GM12878 (cell line): ENCODE data around the gene CNTNAP2. TPM values are rescaled to one million over a fixed set of nuclear protein-coding genes. Genes with fewer than 3 reads are reported as not detected.

ENCODE experiments used
- ATAC-seq: fragments of 200-7000 bp; cut with Tn5 transposase; 3 replicates; pipeline ENCODE4 v1.9.1; 2020; ENCODE audit warnings: mild to moderate bottlenecking, moderate library complexity
- BruUV-seq: library from RNA; stranded (reverse); fragments of 400-500 nt; replicated peaks from 2 replicates; lab custom pipeline; 2021; lab: Mats Ljungman, UMichigan
- CTCF ChIA-PET: fragments of 300-600 bp; sonication (Branson Sonifier 250); formaldehyde crosslinking; extraction: SDS; loops from one replicate; lab custom pipeline; 2021; ENCODE audit warnings: inconsistent platforms; lab: Yijun Ruan, JAX
- POLR2A ChIA-PET: fragments of 350-600 bp; formaldehyde crosslinking; extraction: SDS; loops from one replicate; lab custom pipeline; 2021; ENCODE audit warnings: inconsistent platforms; lab: Charles Lee
- RAD21 ChIA-PET: fragments of 300-600 bp; sonication (Branson Sonifier 250); formaldehyde crosslinking; loops from one replicate; lab custom pipeline; 2023; ENCODE audit warnings: antibody characterized with exemption; ENCODE audit not compliant: unreplicated experiment; lab: Charles Lee
- SMC1A ChIA-PET: fragments of 300-600 bp; sonication (Branson Sonifier 250); formaldehyde crosslinking; loops from one replicate; lab custom pipeline; 2023; ENCODE audit not compliant: unreplicated experiment, uncharacterized antibody; lab: Charles Lee
- DNase-seq: peaks from one replicate; pipeline ENCODE4 v3.0.0-alpha.2; 2011; ENCODE audit warnings: low read depth, low spot score
- FAIRE-seq: peaks from 3 replicates; lab custom pipeline; 2011; peaks lifted over from hg19 to GRCh38; lab: Jason Lieb, UNC
- H2AFZ ChIP-seq: 2 replicates; pipeline ENCODE4 v1.6.0; 2011; ENCODE audit warnings: low read depth, low read length, control low read depth; ENCODE audit not compliant: control insufficient read depth
- H3K27ac ChIP-seq: 2 replicates; pipeline ENCODE4 v1.5.1; 2011; ENCODE audit warnings: control low read depth; ENCODE audit not compliant: control insufficient read depth, insufficient read depth
- H3K27me3 ChIP-seq, 2 experiments: replicated peaks in 1 of 2; 2 replicates each; pipeline versions ENCODE4 v1.6.0 to v1.6.1; 2011; ENCODE audit warnings: low read length in 1 of 2; ENCODE audit not compliant: control insufficient read depth in 2 of 2, insufficient read depth in 2 of 2
- H3K36me3 ChIP-seq, 2 experiments: 2 replicates each; pipeline ENCODE4 v1.5.1; 2011; ENCODE audit warnings: low read length in 1 of 2; ENCODE audit not compliant: control insufficient read depth in 2 of 2, insufficient read depth in 2 of 2
- H3K4me1 ChIP-seq: 2 replicates; pipeline ENCODE4 v1.6.1; 2011; ENCODE audit warnings: mild to moderate bottlenecking, low read length, moderate library complexity, mixed read lengths; ENCODE audit not compliant: control insufficient read depth, insufficient read depth
- H3K4me2 ChIP-seq: 2 replicates; pipeline ENCODE4 v1.6.0; 2011; ENCODE audit warnings: control low read depth; ENCODE audit not compliant: control insufficient read depth, insufficient read depth
- H3K4me3 ChIP-seq: fragments of 200-600 bp; sonication (generic); 2 replicates; pipeline ENCODE4 v1.5.1; 2016
- H3K79me2 ChIP-seq: 2 replicates; pipeline ENCODE4 v1.6.0; 2011; ENCODE audit warnings: low read length; ENCODE audit not compliant: control insufficient read depth, insufficient read depth
- H3K9ac ChIP-seq: 2 replicates; pipeline ENCODE4 v1.8.0; 2011; ENCODE audit warnings: low read length, control low read depth, mixed read lengths; ENCODE audit not compliant: control insufficient read depth, insufficient read depth
- H3K9me3 ChIP-seq: replicated peaks from 3 replicates; pipeline ENCODE4 v1.5.1; 2011; ENCODE audit warnings: mild to moderate bottlenecking, low read length; ENCODE audit not compliant: control insufficient read depth, insufficient read depth
- H4K20me1 ChIP-seq: 2 replicates; pipeline ENCODE4 v1.6.0; 2011; ENCODE audit not compliant: control insufficient read depth, insufficient read depth
- ATF2 ChIP-seq: IDR thresholded peaks from 2 replicates; pipeline ENCODE4 v1.6.1; 2012; ENCODE audit warnings: low read length, inconsistent platforms
- BACH1 ChIP-seq: fragments of 450-650 bp; IDR thresholded peaks from 2 replicates; pipeline ENCODE4 v1.6.1; 2017; ENCODE audit warnings: mild to moderate bottlenecking, borderline replicate concordance
- CBFB ChIP-seq: IDR thresholded peaks from 2 replicates; pipeline ENCODE4 v1.6.1; 2016; ENCODE audit warnings: antibody characterized with exemption, low read depth
- CTCF ChIP-seq, 3 experiments: IDR thresholded peaks in 2 of 3; conservative IDR thresholded peaks in 1 of 3; 2 replicates each; pipeline ENCODE4 v1.5.1; 2011; ENCODE audit warnings: low read depth in 3 of 3, low read length in 3 of 3, mild to moderate bottlenecking in 3 of 3, control low read depth in 2 of 3, moderate library complexity in 2 of 3, inconsistent platforms in 1 of 3, mixed read lengths in 1 of 3; ENCODE audit not compliant: control insufficient read depth in 2 of 3, insufficient read depth in 1 of 3; ENCODE audit errors: extremely low read depth in 1 of 3
- DPF2 ChIP-seq: fragments of 450-650 bp; IDR thresholded peaks from 2 replicates; pipeline ENCODE4 v1.6.1; 2017; ENCODE audit warnings: mild to moderate bottlenecking
- FOXK2 ChIP-seq: fragments of 450-650 bp; IDR thresholded peaks from 2 replicates; pipeline ENCODE4 v1.6.1; 2017; ENCODE audit warnings: mild to moderate bottlenecking, moderate library complexity
- LARP7 ChIP-seq: fragments of 450-650 bp; IDR thresholded peaks from 2 replicates; pipeline ENCODE4 v1.6.1; 2017; ENCODE audit warnings: mild to moderate bottlenecking
- MEF2A ChIP-seq: IDR thresholded peaks from 2 replicates; pipeline ENCODE4 v1.6.1; 2011; ENCODE audit warnings: low read depth, mild to moderate bottlenecking, low read length, moderate library complexity; ENCODE audit not compliant: insufficient read depth
- MTA2 ChIP-seq: fragments of 450-650 bp; IDR thresholded peaks from 2 replicates; pipeline ENCODE4 v1.6.1; 2016; ENCODE audit warnings: low read depth, mild to moderate bottlenecking, moderate library complexity
- NFYA ChIP-seq: IDR thresholded peaks from 2 replicates; pipeline ENCODE4 v1.6.1; 2011; ENCODE audit warnings: low read depth, mild to moderate bottlenecking, low read length, improper control_type of control experiment, borderline replicate concordance
- RAD21 ChIP-seq: IDR thresholded peaks from 2 replicates; pipeline ENCODE4 v1.6.1; 2011; ENCODE audit warnings: mild to moderate bottlenecking, low read depth, low read length, moderate library complexity; ENCODE audit not compliant: insufficient read depth
- SUPT20H ChIP-seq: IDR thresholded peaks from 2 replicates; pipeline ENCODE4 v1.6.1; 2011; ENCODE audit warnings: low read depth, mild to moderate bottlenecking, low read length, moderate library complexity, borderline replicate concordance; ENCODE audit not compliant: control insufficient read depth
- WGBS: methylation state at CpG from one replicate; pipeline ENCODE4 v1.1.6; 2016; ENCODE audit warnings: low lambda C conversion rate; ENCODE audit not compliant: insufficient replicate concordance, insufficient coverage; ENCODE audit errors: missing lambda C conversion rate; 5-methylcytosine and 5-hydroxymethylcytosine counted together
- in situ Hi-C: fragments of 300-500 bp; cut with MboI; formaldehyde crosslinking; loops from 9 replicates; pipeline ENCODE4 v1.14.3; 2018; ENCODE audit warnings: mixed read lengths
- intact Hi-C: fragments of 100-400 bp; cut with micrococcal nuclease; formaldehyde crosslinking; loops from one replicate; pipeline ENCODE4 v1.14.2; 2022; ENCODE audit not compliant: unreplicated experiment
- polyA plus RNA-seq, 11 experiments: library from polyadenylated mRNA; depleted of rRNA in 4 of 11; unstranded in 6 of 11; stranded (reverse) in 5 of 11; fragments of >200 nt; fragmentation: Nextera tagmentation in 4 of 11; fragmentation: Illumina TruSeq in 1 of 11; extraction: Ambion mirVana in 4 of 11; extraction: Trizol in 1 of 11; gene quantifications; 1 replicate in 1 of 11; 2 replicates in 10 of 11; pipeline versions ENCODE4 v1.2.1 to v1.2.3, GENCODE V29; 2011 to 2016; ENCODE audit warnings: inconsistent platforms in 2 of 11, missing spikeins in 2 of 11, low read depth in 1 of 11
- total RNA-seq, 4 experiments: library from RNA; depleted of rRNA in 3 of 4; stranded (reverse); fragments of >200 nt in 3 of 4; fragmentation: Illumina TruSeq in 1 of 4; extraction: Trizol in 1 of 4; gene quantifications; 2 replicates each; pipeline versions ENCODE4 v1.2.1 to v1.2.3, GENCODE V29; 2013 to 2021

The CNTNAP2 gene
- total and polyA plus RNA-seq, 10 of the 15 experiments (the other 5 are each of a cell fraction or from before 2014, with no cell fraction given) = 0.03 to 0.08 (median 0.03) TPM; not detected in 7

GRCh38 chr7:146375170-146375569 lies 258.6 kb downstream of the CNTNAP2 start:
- ATAC-seq = no peak

More at GRCh38 chr7:146375170-146375569, 258.6 kb downstream of the CNTNAP2 start:
- H3K9me3 ChIP-seq = no peaks in the 10 kb centered on the region
- no peak overlapping the region for H2AFZ ChIP-seq
- intact Hi-C loops (no loop called here), in situ Hi-C loops (no loop called here)
- POLR2A ChIA-PET = no interaction called here
- H3K27ac ChIP-seq = no peak overlapping the region
- no peaks in the 10 kb centered on the region for H3K36me3 ChIP-seq
- no peaks in the 10 kb centered on the region for H3K27me3 ChIP-seq
- CTCF ChIA-PET = no interaction called here
- TF ChIP-seq RAD21 (no peak), MTA2 (no peak), FOXK2 (no peak), SUPT20H (no peak), BACH1 (no peak), CBFB (no peak), ATF2 (no peak), DPF2 (no peak), MEF2A (no peak), NFYA (no peak), LARP7 (no peak), CTCF (IDR thresholded peaks at IDR 0.05 in 2 of 3, conservative IDR thresholded peaks at IDR 0.05 in 1 of 3; ENCODE audit: control insufficient read depth in 2 of 3, extremely low read depth in 1 of 3, insufficient read depth in 1 of 3, low read depth in 3 of 3, low read length in 3 of 3) (no peak)
- DNase-seq (no peak), FAIRE-seq (no peak)
- SMC1A ChIA-PET = interaction anchor here (1.2 kb wide), 1 partner anchor 9 kb away, joined by 3 read pairs; no protein-coding TSS in a partner anchor
- H3K4me1 ChIP-seq = no peaks in the 10 kb centered on the region
- no peak overlapping the region for H3K4me3 ChIP-seq
- WGBS = 81% methylated on average over 2 of the region's 2 CpGs
- no TSS peak for BruUV-seq
- no peaks in the 10 kb centered on the region for H4K20me1 ChIP-seq
- H3K9ac ChIP-seq = no peak overlapping the region
- RAD21 ChIA-PET = no interaction called here
- H3K4me2 ChIP-seq = no peak overlapping the region
- no peaks in the 10 kb centered on the region for H3K79me2 ChIP-seq
